ENCODE results near the gene CLEC17A.

The CLEC17A gene

DNA sequence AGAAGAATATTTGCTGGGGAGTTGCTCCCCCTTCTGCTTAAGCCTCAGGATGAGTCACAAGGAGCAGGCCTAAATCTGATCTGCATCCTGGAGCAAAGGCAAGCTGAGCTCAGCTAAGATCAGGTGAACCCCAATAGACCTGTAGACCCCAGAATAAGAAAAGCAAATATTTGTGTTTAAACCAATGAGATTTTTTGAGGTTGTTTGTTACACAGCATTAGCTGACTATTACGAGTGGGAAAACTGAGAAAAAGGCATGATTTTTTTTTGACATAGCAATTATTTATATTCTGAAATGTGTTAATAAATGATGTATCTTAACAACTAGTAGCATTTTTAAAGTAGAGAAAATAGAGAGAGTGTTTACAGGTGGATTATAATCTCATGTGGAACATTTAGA, 46.7 kb downstream of the CLEC17A start:
- Histone ChIP-seq H3K9me3 (ENCODE audit: control insufficient read depth in 1 of 2, low read length in 2 of 2) (peaks cover 0 to 6% of the 10 kb centered on the region in 2 donors), H3K4me3 (ENCODE audit: low read depth in 1 of 2, low read length in 2 of 2) (no peak overlapping the region), H3K4me1 (ENCODE audit: control insufficient read depth in 1 of 2, insufficient read depth in 2 of 2, low read length in 2 of 2) (no peaks in the 10 kb centered on the region), H3K27me3 (ENCODE audit: low read depth, low read length) (no peaks in the 10 kb centered on the region), H3K27ac (ENCODE audit: low read length) (no peak overlapping the region), H3K36me3 (ENCODE audit: control insufficient read depth in 1 of 2, insufficient read depth in 2 of 2, low read length in 2 of 2) (no peaks in the 10 kb centered on the region)

GRCh38 chr19:14632286-14632685, 49.4 kb downstream of the CLEC17A start:
- Histone ChIP-seq H3K27me3 (ENCODE audit: low read depth, low read length) (no peaks in the 10 kb centered on the region), H3K4me3 (ENCODE audit: low read depth in 1 of 2, low read length in 2 of 2) (no peak overlapping the region), H3K36me3 (ENCODE audit: control insufficient read depth in 1 of 2, insufficient read depth in 2 of 2, low read length in 2 of 2) (no peaks in the 10 kb centered on the region), H3K27ac (ENCODE audit: low read length) (no peak overlapping the region), H3K4me1 (ENCODE audit: control insufficient read depth in 1 of 2, insufficient read depth in 2 of 2, low read length in 2 of 2) (no peaks in the 10 kb centered on the region), H3K9me3 (ENCODE audit: control insufficient read depth in 1 of 2, low read length in 2 of 2) (peaks cover 0 to 9% of the 10 kb centered on the region in 2 donors)

- Histone ChIP-seq H3K4me3 (ENCODE audit: low read depth in 1 of 2, low read length in 2 of 2) (no peak overlapping the region), H3K4me1 (ENCODE audit: control insufficient read depth in 1 of 2, insufficient read depth in 2 of 2, low read length in 2 of 2) (no peaks in the 10 kb centered on the region), H3K27ac (ENCODE audit: low read length) (no peak overlapping the region), H3K36me3 (ENCODE audit: control insufficient read depth in 1 of 2, insufficient read depth in 2 of 2, low read length in 2 of 2) (no peaks in the 10 kb centered on the region), H3K9me3 (ENCODE audit: control insufficient read depth in 1 of 2, low read length in 2 of 2) (peaks cover 0 to 11% of the 10 kb centered on the region in 2 donors), H3K27me3 (ENCODE audit: low read depth, low read length) (no peaks in the 10 kb centered on the region)
Measured at GRCh38 chr19:14639536-14640277, 56.8 kb downstream of the CLEC17A start.

DNA sequence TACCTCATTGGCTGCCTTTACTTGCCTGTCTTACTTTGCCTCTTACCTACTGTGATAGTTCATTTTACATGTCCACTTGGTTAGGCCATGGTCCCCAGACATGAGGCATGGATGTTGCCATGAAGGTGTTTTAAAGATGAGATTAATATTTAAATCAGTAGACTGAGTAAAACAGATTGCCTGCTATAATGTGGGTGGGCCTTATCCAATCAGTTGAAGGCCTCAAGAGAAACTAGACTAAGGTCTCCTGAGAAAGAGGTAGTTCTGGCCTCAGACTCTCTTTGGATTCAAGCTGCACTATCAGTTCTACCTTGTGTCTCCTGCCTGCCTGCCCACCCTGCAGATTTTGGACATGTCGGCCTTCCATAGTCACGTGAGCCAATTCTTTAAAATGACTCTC, 65.6 kb downstream of the CLEC17A start:
- Histone ChIP-seq H3K4me1 (ENCODE audit: control insufficient read depth in 1 of 2, insufficient read depth in 2 of 2, low read length in 2 of 2) (no peaks in the 10 kb centered on the region), H3K9me3 (ENCODE audit: control insufficient read depth in 1 of 2, low read length in 2 of 2) (no peaks in the 10 kb centered on the region), H3K27me3 (ENCODE audit: low read depth, low read length) (no peaks in the 10 kb centered on the region), H3K4me3 (ENCODE audit: low read depth in 1 of 2, low read length in 2 of 2) (no peak overlapping the region), H3K27ac (ENCODE audit: low read length) (no peak overlapping the region), H3K36me3 (ENCODE audit: control insufficient read depth in 1 of 2, insufficient read depth in 2 of 2, low read length in 2 of 2) (no peaks in the 10 kb centered on the region)

GRCh38 chr19:14649020-14649419, 66.1 kb downstream of the CLEC17A start:
- no peaks in the 10 kb centered on the region for H3K4me1 ChIP-seq (ENCODE audit: control insufficient read depth in 1 of 2, insufficient read depth in 2 of 2, low read length in 2 of 2)
- H3K27me3 ChIP-seq (ENCODE audit: low read depth, low read length), result no peaks in the 10 kb centered on the region
- H3K9me3 ChIP-seq (ENCODE audit: control insufficient read depth in 1 of 2, low read length in 2 of 2), result no peaks in the 10 kb centered on the region
- no peaks in the 10 kb centered on the region for H3K36me3 ChIP-seq (ENCODE audit: control insufficient read depth in 1 of 2, insufficient read depth in 2 of 2, low read length in 2 of 2)
- no peak overlapping the region for H3K4me3 ChIP-seq (ENCODE audit: low read depth in 1 of 2, low read length in 2 of 2)
- no peak overlapping the region for H3K27ac ChIP-seq (ENCODE audit: low read length)

GRCh38 chr19:14650161-14650560, 67.3 kb downstream of the CLEC17A start:
- H3K4me1 ChIP-seq (ENCODE audit: control insufficient read depth in 1 of 2, insufficient read depth in 2 of 2, low read length in 2 of 2), result no peaks in the 10 kb centered on the region
- H3K36me3 ChIP-seq (ENCODE audit: control insufficient read depth in 1 of 2, insufficient read depth in 2 of 2, low read length in 2 of 2), result no peaks in the 10 kb centered on the region
- no peaks in the 10 kb centered on the region for H3K27me3 ChIP-seq (ENCODE audit: low read depth, low read length)

DNA sequence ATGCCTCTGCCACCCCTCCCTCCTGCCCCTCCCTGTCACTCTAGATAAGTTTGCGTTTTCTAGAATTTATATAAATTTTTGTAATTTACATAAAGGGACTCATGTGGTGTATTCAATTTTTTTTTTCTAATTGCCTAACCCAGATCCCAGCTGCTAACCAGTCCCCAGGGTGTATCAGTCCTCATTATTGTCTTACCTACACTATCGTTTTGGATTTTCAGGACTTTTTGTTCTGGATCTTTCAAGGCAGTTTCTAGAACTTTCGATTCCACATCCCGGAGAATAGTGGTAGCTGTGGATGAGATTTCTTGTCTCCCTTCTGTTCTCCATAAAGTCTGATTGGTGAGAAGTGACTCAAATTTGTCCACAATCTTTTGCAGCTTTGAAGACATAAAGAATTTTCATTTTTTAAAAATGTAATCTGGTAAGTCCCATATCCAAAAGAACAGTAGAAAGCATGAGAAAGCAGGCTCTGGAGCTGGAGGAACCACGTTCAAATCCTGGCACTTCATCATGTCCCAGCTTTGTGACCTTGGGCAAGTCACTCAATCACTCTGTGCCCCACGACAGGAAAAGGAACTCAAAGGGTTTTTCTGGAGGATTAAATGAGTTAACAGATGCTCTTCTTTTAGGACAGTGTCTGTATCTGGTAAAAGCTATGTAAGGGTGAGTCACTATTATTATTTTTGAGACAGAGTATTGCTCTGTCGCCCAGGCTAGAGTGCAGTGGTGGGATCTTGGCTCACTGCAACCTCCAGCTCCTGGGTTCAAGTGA, 72.1 kb downstream of the CLEC17A start:
- Histone ChIP-seq H3K4me1 (ENCODE audit: control insufficient read depth in 1 of 2, insufficient read depth in 2 of 2, low read length in 2 of 2) (no peaks in the 10 kb centered on the region), H3K27ac (ENCODE audit: low read length) (no peak overlapping the region), H3K4me3 (ENCODE audit: low read depth in 1 of 2, low read length in 2 of 2) (no peak overlapping the region), H3K9me3 (ENCODE audit: control insufficient read depth in 1 of 2, low read length in 2 of 2) (no peaks in the 10 kb centered on the region), H3K27me3 (ENCODE audit: low read depth, low read length) (no peaks in the 10 kb centered on the region), H3K36me3 (ENCODE audit: control insufficient read depth in 1 of 2, insufficient read depth in 2 of 2, low read length in 2 of 2) (no peaks in the 10 kb centered on the region)

More at GRCh38 chr19:14650161-14650560, 67.3 kb downstream of the CLEC17A start:
- no peak overlapping the region for H3K4me3 ChIP-seq (ENCODE audit: low read depth in 1 of 2, low read length in 2 of 2)
- no peaks in the 10 kb centered on the region for H3K9me3 ChIP-seq (ENCODE audit: control insufficient read depth in 1 of 2, low read length in 2 of 2)
- H3K27ac ChIP-seq (ENCODE audit: low read length), result no peak overlapping the region

DNA sequence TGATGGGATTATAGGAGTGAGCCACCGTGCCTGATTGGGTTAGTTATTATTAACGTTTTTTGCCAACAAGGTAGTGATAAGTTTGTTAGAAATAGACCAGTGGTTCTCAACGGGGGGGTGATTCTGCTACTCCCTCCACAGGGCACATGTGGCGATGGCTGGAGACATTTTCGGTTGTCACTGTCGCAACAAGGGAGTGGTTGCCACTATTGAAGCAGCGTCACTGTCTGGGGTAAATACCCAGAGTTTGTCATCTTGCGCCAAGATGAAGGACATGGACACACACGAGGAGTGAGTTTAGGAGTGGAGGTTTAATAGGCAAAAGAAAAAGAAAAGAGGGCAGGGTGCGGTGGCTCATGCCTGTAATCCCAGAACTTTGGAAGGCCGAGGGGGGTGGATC, 72.8 kb downstream of the CLEC17A start:
- Histone ChIP-seq H3K4me1 (ENCODE audit: control insufficient read depth in 1 of 2, insufficient read depth in 2 of 2, low read length in 2 of 2) (no peaks in the 10 kb centered on the region), H3K27me3 (ENCODE audit: low read depth, low read length) (no peaks in the 10 kb centered on the region), H3K27ac (ENCODE audit: low read length) (no peak overlapping the region), H3K9me3 (ENCODE audit: control insufficient read depth in 1 of 2, low read length in 2 of 2) (no peaks in the 10 kb centered on the region), H3K36me3 (ENCODE audit: control insufficient read depth in 1 of 2, insufficient read depth in 2 of 2, low read length in 2 of 2) (no peaks in the 10 kb centered on the region), H3K4me3 (ENCODE audit: low read depth in 1 of 2, low read length in 2 of 2) (no peak overlapping the region)

DNA sequence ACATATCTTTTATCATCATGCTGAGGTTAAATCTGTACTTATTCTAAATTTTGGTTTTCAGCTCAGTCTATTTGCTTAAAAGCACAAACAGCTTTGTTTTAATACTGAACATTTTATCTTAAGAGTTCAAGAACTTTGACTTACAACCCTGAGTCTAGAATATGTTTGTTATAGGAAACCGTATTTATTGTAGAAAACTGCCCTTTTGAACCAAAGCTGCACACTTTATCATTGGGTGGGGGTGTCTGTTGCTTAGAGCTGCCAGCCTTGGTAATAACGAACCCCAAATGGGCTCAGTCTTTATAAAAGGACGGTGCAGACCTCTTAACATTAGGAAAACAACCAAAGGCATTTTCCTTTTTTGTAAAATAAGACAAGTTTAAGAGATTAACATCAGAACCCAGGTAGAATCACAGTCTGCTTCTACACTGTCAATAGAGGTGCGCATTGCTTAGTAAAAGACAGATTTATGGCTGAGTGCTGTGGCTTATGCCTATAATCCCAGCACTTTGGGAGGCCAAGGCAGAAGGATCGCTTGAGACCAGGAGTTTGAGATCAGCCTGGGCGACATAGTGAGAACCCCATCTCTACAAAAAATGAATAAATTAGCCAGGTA, 77.1 kb downstream of the CLEC17A start:
- Histone ChIP-seq H3K27ac (ENCODE audit: low read length) (no peak overlapping the region), H3K4me3 (ENCODE audit: low read depth in 1 of 2, low read length in 2 of 2) (no peak overlapping the region), H3K9me3 (ENCODE audit: control insufficient read depth in 1 of 2, low read length in 2 of 2) (no peaks in the 10 kb centered on the region), H3K27me3 (ENCODE audit: low read depth, low read length) (no peaks in the 10 kb centered on the region), H3K36me3 (ENCODE audit: control insufficient read depth in 1 of 2, insufficient read depth in 2 of 2, low read length in 2 of 2) (no peaks in the 10 kb centered on the region), H3K4me1 (ENCODE audit: control insufficient read depth in 1 of 2, insufficient read depth in 2 of 2, low read length in 2 of 2) (no peaks in the 10 kb centered on the region)

DNA sequence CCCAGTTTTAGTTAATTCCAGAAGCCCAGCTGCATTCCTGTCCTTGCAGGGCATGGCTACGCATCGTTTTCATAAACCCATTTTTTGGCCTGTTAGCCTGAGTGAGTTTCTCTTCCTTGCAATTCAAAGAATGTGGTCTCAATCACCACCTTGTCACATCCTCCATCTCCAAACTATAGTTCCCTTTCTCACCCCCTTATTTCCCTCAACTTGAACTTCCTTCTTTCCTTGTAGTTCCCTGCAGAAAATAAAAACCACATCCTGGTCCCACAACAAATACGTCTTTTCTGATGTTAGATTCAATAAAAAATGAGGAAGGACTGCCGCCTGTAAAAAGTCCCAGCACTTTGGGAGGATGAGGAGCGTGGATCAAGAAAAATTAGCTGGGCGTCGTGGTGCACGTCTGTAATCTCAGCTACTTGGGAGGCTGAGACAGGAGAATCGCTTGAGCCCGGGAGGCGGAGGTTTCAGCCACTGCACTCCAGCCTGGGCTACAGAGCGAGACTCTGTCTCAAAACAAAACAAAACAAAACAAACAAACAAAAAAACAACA, 78.6 kb downstream of the CLEC17A start:
- Histone ChIP-seq H3K27me3 (ENCODE audit: low read depth, low read length) (no peaks in the 10 kb centered on the region), H3K9me3 (ENCODE audit: control insufficient read depth in 1 of 2, low read length in 2 of 2) (no peaks in the 10 kb centered on the region), H3K36me3 (ENCODE audit: control insufficient read depth in 1 of 2, insufficient read depth in 2 of 2, low read length in 2 of 2) (no peaks in the 10 kb centered on the region), H3K4me1 (ENCODE audit: control insufficient read depth in 1 of 2, insufficient read depth in 2 of 2, low read length in 2 of 2) (no peaks in the 10 kb centered on the region), H3K4me3 (ENCODE audit: low read depth in 1 of 2, low read length in 2 of 2) (no peak overlapping the region), H3K27ac (ENCODE audit: low read length) (no peak overlapping the region)

Data from muscle layer of duodenum (tissue), 2 donors.